ENCODE data around the gene ATP13A2. TPM values are rescaled to one million over a fixed set of nuclear protein-coding genes. Genes with fewer than 3 reads are reported as not detected.

ATP13A2 gene
- total and polyA plus RNA-seq, 2 donors from 2014 or later = 23.8 to 38.6 TPM

DNA sequence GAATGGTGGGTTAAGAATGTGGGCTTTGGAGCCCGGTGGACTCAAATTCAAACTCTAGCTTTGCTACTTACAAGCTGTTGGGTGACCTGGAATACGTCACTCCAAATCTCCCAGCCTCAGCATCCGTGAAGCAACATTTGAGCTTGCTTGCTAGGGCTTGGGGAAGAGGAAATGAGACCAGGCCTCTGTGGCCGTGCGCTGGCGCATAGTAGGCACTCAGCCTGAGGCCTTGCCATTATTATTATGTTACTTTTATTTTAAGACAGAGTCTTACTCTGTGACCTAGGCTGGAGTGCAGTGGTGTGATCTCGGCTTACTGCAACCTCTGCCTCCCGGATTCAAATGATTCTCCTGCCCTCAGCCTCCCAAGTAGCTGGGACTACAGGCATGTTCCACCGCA, 19.1 kb downstream of the ATP13A2 start:
- Histone ChIP-seq H3K27ac (ENCODE audit: low read depth in 2 of 2, low read length in 2 of 2) (no peak overlapping the region), H3K27me3 (ENCODE audit: control insufficient read depth, insufficient read depth, low read length) (no peaks in the 10 kb centered on the region), H3K9me3 (ENCODE audit: control insufficient read depth in 2 of 3, insufficient read depth in 1 of 3, low read length in 3 of 3) (no peaks in the 10 kb centered on the region), H3K4me1 (ENCODE audit: control insufficient read depth in 2 of 3, insufficient read depth in 2 of 3, low read depth in 1 of 3, low read length in 3 of 3) (no peaks in the 10 kb centered on the region), H3K36me3 (ENCODE audit: control insufficient read depth in 2 of 3, insufficient read depth in 3 of 3, low read length in 3 of 3) (peaks cover 0 to 11% (median 3%) of the 10 kb centered on the region in 3 donors), H3K9ac (ENCODE audit: low read length in 3 of 3) (no peak overlapping the region), H3K4me3 (ENCODE audit: low read length in 3 of 3) (no peak overlapping the region)
- FAIRE-seq = no peak
- TF ChIP-seq, protein P1, sequence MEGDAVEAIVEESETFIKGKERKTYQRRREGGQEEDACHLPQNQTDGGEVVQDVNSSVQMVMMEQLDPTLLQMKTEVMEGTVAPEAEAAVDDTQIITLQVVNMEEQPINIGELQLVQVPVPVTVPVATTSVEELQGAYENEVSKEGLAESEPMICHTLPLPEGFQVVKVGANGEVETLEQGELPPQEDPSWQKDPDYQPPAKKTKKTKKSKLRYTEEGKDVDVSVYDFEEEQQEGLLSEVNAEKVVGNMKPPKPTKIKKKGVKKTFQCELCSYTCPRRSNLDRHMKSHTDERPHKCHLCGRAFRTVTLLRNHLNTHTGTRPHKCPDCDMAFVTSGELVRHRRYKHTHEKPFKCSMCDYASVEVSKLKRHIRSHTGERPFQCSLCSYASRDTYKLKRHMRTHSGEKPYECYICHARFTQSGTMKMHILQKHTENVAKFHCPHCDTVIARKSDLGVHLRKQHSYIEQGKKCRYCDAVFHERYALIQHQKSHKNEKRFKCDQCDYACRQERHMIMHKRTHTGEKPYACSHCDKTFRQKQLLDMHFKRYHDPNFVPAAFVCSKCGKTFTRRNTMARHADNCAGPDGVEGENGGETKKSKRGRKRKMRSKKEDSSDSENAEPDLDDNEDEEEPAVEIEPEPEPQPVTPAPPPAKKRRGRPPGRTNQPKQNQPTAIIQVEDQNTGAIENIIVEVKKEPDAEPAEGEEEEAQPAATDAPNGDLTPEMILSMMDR (IDR thresholded peaks at IDR 0.05; ENCODE audit: borderline replicate concordance, extremely low read depth, insufficient read depth) = no peak
- DNase-seq = no peak
- intact Hi-C loops (cut with DNase I) = no loop called here

DNA sequence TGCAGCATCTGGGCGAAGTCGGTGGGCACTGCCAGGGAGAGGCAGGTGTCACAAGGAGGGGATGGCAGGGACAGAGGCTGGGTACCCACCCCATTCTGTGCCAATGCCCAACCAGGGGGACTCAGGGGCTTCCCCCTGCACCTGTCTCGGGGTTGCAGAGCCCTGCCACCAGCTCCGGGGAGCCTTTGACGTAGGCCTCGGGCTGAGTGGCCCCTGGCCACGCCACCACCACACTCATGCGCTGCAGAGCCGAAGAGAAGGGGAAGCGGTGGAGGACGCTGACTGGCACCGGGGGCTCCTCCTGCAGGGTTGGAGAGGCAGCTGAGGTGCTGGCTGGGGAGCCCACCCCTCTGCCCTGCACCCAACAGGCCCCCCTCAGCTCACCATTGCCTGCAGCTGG, 19.6 kb downstream of the ATP13A2 start:
- Histone ChIP-seq H3K36me3 (ENCODE audit: control insufficient read depth in 2 of 3, insufficient read depth in 3 of 3, low read length in 3 of 3) (peaks cover 0 to 11% (median 3%) of the 10 kb centered on the region in 3 donors), H3K4me3 (ENCODE audit: low read length in 3 of 3) (no peak overlapping the region), H3K9ac (ENCODE audit: low read length in 3 of 3) (no peak overlapping the region), H3K9me3 (ENCODE audit: control insufficient read depth in 2 of 3, insufficient read depth in 1 of 3, low read length in 3 of 3) (no peaks in the 10 kb centered on the region), H3K4me1 (ENCODE audit: control insufficient read depth in 2 of 3, insufficient read depth in 2 of 3, low read depth in 1 of 3, low read length in 3 of 3) (no peaks in the 10 kb centered on the region), H3K27me3 (ENCODE audit: control insufficient read depth, insufficient read depth, low read length) (no peaks in the 10 kb centered on the region), H3K27ac (ENCODE audit: low read depth in 2 of 2, low read length in 2 of 2) (no peak overlapping the region)
- intact Hi-C loops (cut with DNase I) = no loop called here
- TF ChIP-seq, protein P1 (IDR thresholded peaks at IDR 0.05; ENCODE audit: borderline replicate concordance, extremely low read depth, insufficient read depth) = no peak
- no peak for DNase-seq
- no peak for FAIRE-seq

DNA sequence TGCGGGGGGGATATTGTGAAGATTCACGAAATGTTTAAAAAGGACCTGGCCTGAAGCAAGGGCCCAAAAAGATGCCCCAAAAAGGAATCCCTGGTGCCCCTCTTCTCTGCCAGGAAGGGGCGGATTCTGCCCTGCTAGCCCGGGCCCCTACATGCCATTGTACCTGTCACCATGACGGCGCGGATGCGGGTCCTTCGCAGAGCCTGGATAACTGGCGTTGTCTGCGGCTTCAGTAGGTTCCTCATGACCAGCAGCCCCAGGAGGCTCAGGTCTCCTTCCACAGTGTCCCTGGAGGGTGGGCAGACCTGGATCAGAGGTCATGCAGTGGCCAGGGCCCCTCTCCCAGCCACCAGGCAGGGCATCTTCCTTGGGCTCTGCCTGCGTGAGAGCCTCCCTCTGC, 20.2 kb downstream of the ATP13A2 start:
- Histone ChIP-seq H3K27ac (ENCODE audit: low read depth in 2 of 2, low read length in 2 of 2) (no peak overlapping the region), H3K36me3 (ENCODE audit: control insufficient read depth in 2 of 3, insufficient read depth in 3 of 3, low read length in 3 of 3) (peaks cover 0 to 11% (median 3%) of the 10 kb centered on the region in 3 donors), H3K27me3 (ENCODE audit: control insufficient read depth, insufficient read depth, low read length) (no peaks in the 10 kb centered on the region), H3K9me3 (ENCODE audit: control insufficient read depth in 2 of 3, insufficient read depth in 1 of 3, low read length in 3 of 3) (no peaks in the 10 kb centered on the region), H3K9ac (ENCODE audit: low read length in 3 of 3) (no peak overlapping the region), H3K4me1 (ENCODE audit: control insufficient read depth in 2 of 3, insufficient read depth in 2 of 3, low read depth in 1 of 3, low read length in 3 of 3) (no peaks in the 10 kb centered on the region), H3K4me3 (ENCODE audit: low read length in 3 of 3) (no peak overlapping the region)
- TF ChIP-seq, protein P1 (IDR thresholded peaks at IDR 0.05; ENCODE audit: borderline replicate concordance, extremely low read depth, insufficient read depth) = no peak
- DNase-seq (no peak), FAIRE-seq (no peak)
- intact Hi-C loops (cut with DNase I) = no loop called here
